AG04450 (cell line): Measurements from ENCODE around the gene SLC5A10. TPM values are rescaled to one million over a fixed set of nuclear protein-coding genes. Genes with fewer than 3 reads are reported as not detected.

Source experiments
- CTCF ChIA-PET: fragments of 300-600, 350-600 bp; formaldehyde crosslinking; extraction: SDS; loops from one replicate; lab custom pipeline; 2022; ENCODE audit warnings: antibody characterized with exemption, inconsistent platforms; lab: Charles Lee
- POLR2A ChIA-PET: fragments of 350-600 bp; formaldehyde crosslinking; extraction: SDS; loops from one replicate; lab custom pipeline; 2021; ENCODE audit warnings: antibody characterized with exemption, inconsistent platforms; lab: Yijun Ruan, JAX
- DNase-seq: peaks from one replicate; pipeline ENCODE4 v3.0.0-alpha.2; 2011; ENCODE audit warnings: low read depth, low spot score
- H3K27ac ChIP-seq: one replicate; pipeline ENCODE4 v1.5.1; 2012; ENCODE audit warnings: low read depth, low read length, control low read depth
- H3K27me3 ChIP-seq: one replicate; pipeline ENCODE4 v1.6.0; 2012; ENCODE audit warnings: low read length; ENCODE audit not compliant: control insufficient read depth, insufficient read depth
- H3K4me3 ChIP-seq: 2 replicates; pipeline ENCODE4 v1.5.1; 2011; ENCODE audit warnings: mild to moderate bottlenecking, low read depth, low read length, control low read depth
- H3K9me3 ChIP-seq: 2 replicates; pipeline ENCODE4 v1.5.1; 2012; ENCODE audit warnings: low read length; ENCODE audit not compliant: control insufficient read depth, insufficient read depth
- polyA plus RNA-seq: library from polyadenylated mRNA; depleted of rRNA; stranded (reverse); fragments of >200 nt; gene quantifications from 2 replicates; pipeline ENCODE4 v1.2.3, GENCODE V29; 2011
- TF ChIP-seq, protein P1 (sequence below): IDR thresholded peaks from 2 replicates; pipeline ENCODE4 v1.5.1; 2011; ENCODE audit warnings: low read depth, low read length, control low read depth, inconsistent platforms

SLC5A10 gene
- polyA plus RNA-seq, 1 experiment: not detected

DNA sequence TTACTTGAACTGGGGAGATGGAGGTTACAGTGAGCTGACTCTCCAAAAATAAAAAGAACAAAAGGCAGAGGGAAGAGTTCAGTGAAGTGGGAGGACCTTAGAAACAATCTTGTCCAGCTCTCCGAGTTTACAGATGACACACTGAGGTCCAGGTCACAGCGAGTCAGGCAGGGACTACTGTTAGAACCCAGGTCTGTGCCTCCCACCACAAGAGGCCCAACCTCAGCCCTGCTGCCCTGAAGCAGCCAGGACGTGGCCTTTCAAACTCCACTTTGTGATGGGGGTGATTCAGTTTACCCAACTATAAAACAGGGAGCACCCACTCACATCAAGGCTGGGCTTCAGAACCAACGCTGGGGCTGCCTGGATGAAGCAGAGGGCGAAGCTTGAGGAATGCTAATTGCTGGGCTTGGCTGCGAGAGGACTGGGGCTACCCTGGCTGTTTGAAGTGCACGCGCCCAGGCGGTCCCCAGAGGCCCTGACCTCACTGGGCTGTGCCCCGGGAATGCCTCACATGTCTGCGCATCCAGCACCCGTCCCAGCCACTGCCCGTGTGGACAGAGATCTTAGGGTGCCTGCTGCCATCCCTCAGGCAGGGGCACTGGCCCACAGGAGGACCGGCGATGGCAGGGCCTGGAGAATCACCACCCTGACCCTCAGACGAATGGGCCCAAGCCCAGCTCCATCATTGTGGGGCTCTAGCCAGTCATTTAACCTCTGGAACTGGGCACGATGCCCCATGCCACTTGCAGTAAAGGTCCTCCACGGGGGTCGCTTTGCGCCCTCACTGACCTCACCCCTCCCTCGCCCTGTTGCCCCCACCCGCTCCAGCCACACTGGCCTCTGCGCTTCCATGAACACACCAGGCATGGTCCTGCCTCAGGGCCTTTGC lies 11.4 kb downstream of the SLC5A10 start:
- TF ChIP-seq, protein P1, sequence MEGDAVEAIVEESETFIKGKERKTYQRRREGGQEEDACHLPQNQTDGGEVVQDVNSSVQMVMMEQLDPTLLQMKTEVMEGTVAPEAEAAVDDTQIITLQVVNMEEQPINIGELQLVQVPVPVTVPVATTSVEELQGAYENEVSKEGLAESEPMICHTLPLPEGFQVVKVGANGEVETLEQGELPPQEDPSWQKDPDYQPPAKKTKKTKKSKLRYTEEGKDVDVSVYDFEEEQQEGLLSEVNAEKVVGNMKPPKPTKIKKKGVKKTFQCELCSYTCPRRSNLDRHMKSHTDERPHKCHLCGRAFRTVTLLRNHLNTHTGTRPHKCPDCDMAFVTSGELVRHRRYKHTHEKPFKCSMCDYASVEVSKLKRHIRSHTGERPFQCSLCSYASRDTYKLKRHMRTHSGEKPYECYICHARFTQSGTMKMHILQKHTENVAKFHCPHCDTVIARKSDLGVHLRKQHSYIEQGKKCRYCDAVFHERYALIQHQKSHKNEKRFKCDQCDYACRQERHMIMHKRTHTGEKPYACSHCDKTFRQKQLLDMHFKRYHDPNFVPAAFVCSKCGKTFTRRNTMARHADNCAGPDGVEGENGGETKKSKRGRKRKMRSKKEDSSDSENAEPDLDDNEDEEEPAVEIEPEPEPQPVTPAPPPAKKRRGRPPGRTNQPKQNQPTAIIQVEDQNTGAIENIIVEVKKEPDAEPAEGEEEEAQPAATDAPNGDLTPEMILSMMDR: no peak
- no peak overlapping the region for H3K27ac ChIP-seq
- no peak for DNase-seq
- no peaks in the 10 kb centered on the region for H3K27me3 ChIP-seq
- H3K4me3 ChIP-seq: no peak overlapping the region
- POLR2A ChIA-PET: no interaction called here
- CTCF ChIA-PET: no interaction called here
- H3K9me3 ChIP-seq: no peaks in the 10 kb centered on the region; the same call in 1 of the 2 replicates

DNA sequence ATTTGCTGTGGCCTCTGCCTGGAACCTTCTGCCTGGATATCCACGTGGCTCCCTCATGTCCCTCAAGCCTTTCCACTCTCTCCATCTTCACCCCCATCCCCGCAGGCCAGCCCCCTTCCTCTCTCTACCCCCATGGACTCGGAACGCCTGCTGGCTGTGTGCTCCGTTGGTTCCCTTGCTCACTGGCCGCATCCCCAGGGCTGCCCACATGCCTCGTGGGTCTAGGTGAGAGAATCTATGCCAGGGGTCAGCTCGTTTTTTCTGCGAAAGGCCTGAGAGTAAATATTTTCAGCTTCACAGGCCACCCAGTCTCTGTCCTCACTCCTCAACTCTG lies 12.0 kb downstream of the SLC5A10 start:
- POLR2A ChIA-PET: no interaction called here
- CTCF ChIA-PET: no interaction called here

DNA sequence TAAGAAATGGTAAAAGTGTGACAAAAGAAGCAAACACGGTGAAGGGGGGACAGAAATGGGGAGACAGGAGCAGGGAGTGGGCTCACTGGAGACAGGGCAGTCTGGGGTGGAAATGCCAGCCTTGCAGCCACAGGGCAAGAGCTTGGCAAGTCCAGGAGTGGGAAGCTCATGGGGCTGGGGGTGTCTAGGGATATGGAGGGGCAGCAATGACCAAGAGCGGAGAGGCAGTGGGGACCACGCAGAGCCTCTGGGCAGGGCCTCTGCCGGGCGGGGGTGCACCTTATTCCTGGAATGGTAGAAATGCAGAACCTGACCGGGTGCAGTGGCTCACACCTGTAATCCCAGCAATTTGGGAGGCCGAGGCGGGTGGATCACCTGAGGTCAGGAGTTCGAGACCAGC lies 12.6 kb downstream of the SLC5A10 start:
- H3K27ac ChIP-seq: no peak overlapping the region
- no peak overlapping the region for H3K4me3 ChIP-seq
- H3K9me3 ChIP-seq: no peaks in the 10 kb centered on the region; the same call in 1 of the 2 replicates
- ChIA-PET CTCF (no interaction called here), POLR2A (interaction anchor here (0.6 kb wide), 1 partner anchor 837 kb away, joined by 5 read pairs; no protein-coding TSS in a partner anchor)
- H3K27me3 ChIP-seq: no peaks in the 10 kb centered on the region
- DNase-seq: no peak
- TF ChIP-seq, protein P1: no peak

More for the DNA sequence above, 12.0 kb downstream of the SLC5A10 start:
- Histone ChIP-seq H3K27ac (no peak overlapping the region), H3K27me3 (no peaks in the 10 kb centered on the region), H3K4me3 (no peak overlapping the region), H3K9me3 (no peaks in the 10 kb centered on the region; the same call in 1 of the 2 replicates)
- DNase-seq: no peak
- TF ChIP-seq, protein P1: no peak

DNA sequence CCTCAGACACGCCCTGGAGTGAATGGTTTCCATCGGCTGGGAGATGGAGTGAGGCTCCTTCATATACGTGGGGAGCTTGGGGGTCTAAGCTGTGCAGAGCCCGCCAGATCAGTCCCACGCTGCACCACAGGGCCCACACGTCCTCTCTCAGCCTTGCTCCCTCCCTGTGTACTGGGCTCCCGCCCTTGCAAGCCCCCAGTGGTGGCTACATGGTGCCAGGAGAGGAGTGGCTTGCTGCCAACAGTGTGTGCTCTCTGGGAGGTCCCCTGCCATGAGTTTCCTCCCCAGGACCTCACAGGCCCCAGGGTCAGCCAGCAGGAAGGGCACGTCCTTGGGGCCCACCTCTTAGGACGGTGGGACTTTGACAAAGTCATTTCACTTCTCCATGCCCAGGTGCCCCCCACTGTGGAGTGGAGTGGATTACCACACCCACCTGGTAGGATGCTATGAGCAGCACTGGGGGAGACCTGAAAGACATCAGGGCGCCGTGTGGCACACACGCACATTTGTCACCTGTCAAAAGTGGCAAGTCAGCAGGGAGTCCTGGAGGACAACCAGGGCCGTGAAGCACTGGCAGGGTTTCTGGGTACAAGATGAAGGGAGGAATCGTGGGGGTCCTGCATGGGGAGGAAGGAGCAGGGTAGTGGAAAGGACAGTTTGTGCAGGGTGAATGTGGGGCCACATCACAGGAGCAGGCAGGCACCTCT lies 13.7 kb downstream of the SLC5A10 start:
- Histone ChIP-seq H3K9me3 (no peaks in the 10 kb centered on the region; the same call in 1 of the 2 replicates), H3K4me3 (no peak overlapping the region), H3K27ac (no peak overlapping the region), H3K27me3 (no peaks in the 10 kb centered on the region)
- ChIA-PET CTCF (no interaction called here), POLR2A (no interaction called here)
- TF ChIP-seq, protein P1: no peak
- DNase-seq: no peak
